Kidney epithelial cell (primary cell): ENCODE measurements around the gene ESRRA. TPM values are rescaled to one million over a fixed set of nuclear protein-coding genes. Genes with fewer than 3 reads are reported as not detected.

Experiments
- DNase-seq: peaks from one replicate; pipeline ENCODE4 v3.0.0-alpha.2; 2010; ENCODE audit warnings: low read depth
- H3K27me3 ChIP-seq: 2 replicates; pipeline ENCODE4 v1.6.0; 2011; ENCODE audit warnings: low read length; ENCODE audit not compliant: control insufficient read depth, insufficient read depth
- H3K36me3 ChIP-seq: 2 replicates; pipeline ENCODE4 v1.5.1; 2011; ENCODE audit warnings: low read length; ENCODE audit not compliant: control insufficient read depth, insufficient read depth
- H3K4me3 ChIP-seq: 2 replicates; pipeline ENCODE4 v1.5.1; 2011; ENCODE audit warnings: low read depth, mild to moderate bottlenecking, control low read depth, low read length
- total RNA-seq: library from RNA; depleted of rRNA; stranded (reverse); fragments of >200 nt; gene quantifications from 2 replicates; pipeline ENCODE4 v1.2.3, GENCODE V29; 2015
- TF ChIP-seq, protein P1 (sequence below): IDR thresholded peaks from 2 replicates; pipeline ENCODE4 v1.5.1; 2011; ENCODE audit warnings: mild to moderate bottlenecking, moderate library complexity, low read length, control low read depth, inconsistent platforms; ENCODE audit not compliant: insufficient read depth, poor library complexity, severe bottlenecking

Gene ESRRA
- total RNA-seq, 1 donor from 2014 or later: 54.3 TPM

DNA sequence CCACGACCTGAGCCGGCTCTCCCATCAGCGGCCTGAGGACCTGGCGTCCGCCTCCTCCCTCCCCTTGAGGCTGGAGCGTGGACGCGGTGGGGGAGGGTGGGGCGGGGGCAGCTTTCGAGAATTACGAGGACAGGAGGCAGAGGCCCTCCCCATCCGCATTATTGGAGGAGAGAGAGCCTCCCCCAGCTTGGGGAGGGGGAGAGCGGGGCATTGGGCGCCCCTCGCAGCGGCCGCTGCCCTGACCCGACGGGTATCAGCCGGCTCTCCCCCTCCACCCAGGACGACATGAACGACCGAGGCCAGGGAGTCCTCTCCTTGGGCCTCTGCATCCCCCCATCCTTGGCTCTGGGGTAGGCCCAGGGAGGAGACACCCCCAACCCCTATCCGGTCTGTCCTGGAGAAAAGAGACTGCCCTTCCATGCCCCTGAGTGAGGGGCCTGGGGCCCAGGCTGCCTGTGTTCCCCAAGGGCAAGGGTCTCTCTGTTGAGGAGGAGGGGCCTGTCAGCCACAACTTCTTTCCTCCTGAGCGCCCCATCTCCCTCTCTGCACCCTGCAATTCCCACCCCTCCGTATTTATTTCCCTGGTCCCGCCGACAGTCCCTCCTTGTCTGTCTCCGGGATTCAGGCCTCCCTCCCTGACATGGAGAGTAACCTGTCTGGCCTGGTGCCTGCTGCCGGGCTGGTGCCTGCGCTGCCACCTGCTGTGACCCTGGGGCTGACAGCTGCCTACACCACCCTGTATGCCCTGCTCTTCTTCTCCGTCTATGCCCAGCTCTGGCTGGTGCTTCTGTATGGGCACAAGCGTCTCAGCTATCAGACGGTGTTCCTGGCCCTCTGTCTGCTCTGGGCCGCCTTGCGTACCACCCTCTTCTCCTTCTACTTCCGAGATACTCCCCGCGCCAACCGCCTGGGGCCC is 19.2 kb upstream of the ESRRA start:
- peaks cover 2% of the 10 kb centered on the region for H3K36me3 ChIP-seq
- peak overlapping the region; percentile 65 for H3K4me3 ChIP-seq
- no peak for DNase-seq
- TF ChIP-seq, protein P1, sequence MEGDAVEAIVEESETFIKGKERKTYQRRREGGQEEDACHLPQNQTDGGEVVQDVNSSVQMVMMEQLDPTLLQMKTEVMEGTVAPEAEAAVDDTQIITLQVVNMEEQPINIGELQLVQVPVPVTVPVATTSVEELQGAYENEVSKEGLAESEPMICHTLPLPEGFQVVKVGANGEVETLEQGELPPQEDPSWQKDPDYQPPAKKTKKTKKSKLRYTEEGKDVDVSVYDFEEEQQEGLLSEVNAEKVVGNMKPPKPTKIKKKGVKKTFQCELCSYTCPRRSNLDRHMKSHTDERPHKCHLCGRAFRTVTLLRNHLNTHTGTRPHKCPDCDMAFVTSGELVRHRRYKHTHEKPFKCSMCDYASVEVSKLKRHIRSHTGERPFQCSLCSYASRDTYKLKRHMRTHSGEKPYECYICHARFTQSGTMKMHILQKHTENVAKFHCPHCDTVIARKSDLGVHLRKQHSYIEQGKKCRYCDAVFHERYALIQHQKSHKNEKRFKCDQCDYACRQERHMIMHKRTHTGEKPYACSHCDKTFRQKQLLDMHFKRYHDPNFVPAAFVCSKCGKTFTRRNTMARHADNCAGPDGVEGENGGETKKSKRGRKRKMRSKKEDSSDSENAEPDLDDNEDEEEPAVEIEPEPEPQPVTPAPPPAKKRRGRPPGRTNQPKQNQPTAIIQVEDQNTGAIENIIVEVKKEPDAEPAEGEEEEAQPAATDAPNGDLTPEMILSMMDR: peak; percentile 28
- H3K27me3 ChIP-seq: peaks cover 11% of the 10 kb centered on the region

DNA sequence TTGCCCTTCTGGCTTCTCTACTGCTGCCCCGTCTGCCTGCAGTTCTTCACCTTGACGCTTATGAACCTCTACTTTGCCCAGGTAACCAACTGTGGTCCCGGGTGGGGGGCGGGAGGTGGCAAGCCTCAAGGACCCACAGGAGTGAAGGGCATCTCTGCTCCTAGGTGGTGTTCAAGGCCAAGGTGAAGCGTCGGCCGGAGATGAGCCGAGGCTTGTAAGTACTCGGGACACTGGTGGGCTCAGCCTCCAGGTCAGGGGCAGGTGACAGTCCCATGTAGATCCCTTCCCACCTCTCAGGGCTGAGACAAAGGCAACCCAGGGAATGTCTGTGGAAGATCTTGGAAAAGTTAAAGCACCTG is 18.5 kb upstream of the ESRRA start:
- Histone ChIP-seq H3K4me3 (no peak overlapping the region), H3K27me3 (peaks cover 17% of the 10 kb centered on the region), H3K36me3 (peaks cover 2% of the 10 kb centered on the region)
- DNase-seq: no peak
- TF ChIP-seq, protein P1: no peak

DNA sequence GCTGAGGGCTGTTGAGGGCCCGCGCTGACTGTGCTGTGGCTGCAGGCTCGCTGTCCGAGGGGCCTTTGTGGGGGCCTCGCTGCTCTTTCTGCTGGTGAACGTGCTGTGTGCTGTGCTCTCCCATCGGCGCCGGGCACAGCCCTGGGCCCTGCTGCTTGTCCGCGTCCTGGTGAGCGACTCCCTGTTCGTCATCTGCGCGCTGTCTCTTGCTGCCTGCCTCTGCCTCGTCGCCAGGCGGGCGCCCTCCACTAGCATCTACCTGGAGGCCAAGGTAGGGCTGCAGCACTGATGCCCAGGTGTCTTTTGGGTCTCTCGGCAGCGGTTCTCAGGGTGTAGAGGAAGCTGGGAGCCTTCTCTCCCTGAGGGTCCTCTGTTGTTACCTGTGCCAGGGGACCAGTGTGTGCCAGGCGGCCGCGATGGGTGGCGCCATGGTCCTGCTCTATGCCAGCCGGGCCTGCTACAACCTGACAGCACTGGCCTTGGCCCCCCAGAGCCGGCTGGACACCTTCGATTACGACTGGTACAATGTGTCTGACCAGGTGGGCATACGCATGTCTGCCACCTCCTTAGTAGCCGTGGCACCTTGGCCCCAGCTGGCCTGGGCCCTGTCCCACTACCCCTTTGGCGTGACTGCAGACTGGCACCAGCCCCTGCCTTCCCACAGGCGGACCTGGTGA is 17.5 kb upstream of the ESRRA start:
- Histone ChIP-seq H3K27me3 (peaks cover 27% of the 10 kb centered on the region), H3K4me3 (no peak overlapping the region), H3K36me3 (peaks cover 1% of the 10 kb centered on the region)
- TF ChIP-seq, protein P1: no peak
- no peak for DNase-seq

DNA sequence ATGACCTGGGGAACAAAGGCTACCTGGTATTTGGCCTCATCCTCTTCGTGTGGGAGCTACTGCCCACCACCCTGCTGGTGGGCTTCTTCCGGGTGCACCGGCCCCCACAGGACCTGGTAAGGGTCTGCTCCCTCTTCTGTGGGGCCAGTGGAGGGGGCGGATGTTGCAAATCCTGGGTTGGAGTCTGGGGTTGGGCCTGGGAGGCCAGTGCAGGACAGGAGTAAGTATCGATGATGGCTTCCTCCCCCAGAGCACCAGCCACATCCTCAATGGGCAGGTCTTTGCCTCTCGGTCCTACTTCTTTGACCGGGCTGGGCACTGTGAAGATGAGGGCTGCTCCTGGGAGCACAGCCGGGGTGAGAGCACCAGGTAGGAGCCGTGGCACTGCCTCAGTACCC is 17.0 kb upstream of the ESRRA start:
- Histone ChIP-seq H3K36me3 (peaks cover 1% of the 10 kb centered on the region), H3K4me3 (no peak overlapping the region), H3K27me3 (peaks cover 33% of the 10 kb centered on the region)
- TF ChIP-seq, protein P1: no peak
- no peak for DNase-seq

DNA sequence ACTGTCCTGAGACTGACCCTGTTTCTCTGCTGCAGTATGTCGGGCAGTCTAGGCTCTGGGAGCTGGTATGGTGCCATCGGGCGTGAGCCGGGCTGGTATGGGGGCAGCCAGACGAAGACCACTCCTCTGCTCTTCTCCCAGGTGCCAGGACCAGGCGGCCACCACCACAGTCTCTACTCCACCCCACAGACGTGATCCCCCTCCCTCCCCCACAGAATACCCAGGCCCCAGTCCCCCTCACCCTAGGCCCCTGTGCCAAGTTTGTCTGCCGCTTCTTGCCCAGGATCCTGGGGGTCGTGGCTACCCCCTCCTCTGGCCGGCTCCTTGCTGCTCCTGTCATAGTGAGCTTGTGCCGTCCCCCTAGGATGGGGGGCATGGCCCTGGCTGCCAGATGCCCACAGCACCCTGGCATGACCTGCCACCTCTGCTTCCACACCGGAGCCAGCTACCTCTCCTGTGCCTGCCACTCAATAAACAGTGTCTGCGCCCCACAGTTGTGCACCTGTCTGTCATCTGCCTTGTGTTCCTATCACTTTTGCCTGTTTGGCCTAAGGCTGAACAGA is 16.2 kb upstream of the ESRRA start:
- Histone ChIP-seq H3K36me3 (peaks cover 1% of the 10 kb centered on the region), H3K4me3 (no peak overlapping the region), H3K27me3 (peaks cover 38% of the 10 kb centered on the region)
- TF ChIP-seq, protein P1: no peak
- no peak for DNase-seq
